ENCODE results near the gene KRTAP4-6. TPM values are rescaled to one million over a fixed set of nuclear protein-coding genes. Genes with fewer than 3 reads are reported as not detected.

The KRTAP4-6 gene
- total and polyA plus RNA-seq, 2 of the 13 experiments (the other 11 are each of a cell fraction or from before 2014, with no cell fraction given), result not detected

GRCh38 chr17:41144846-41145245 is 4.5 kb upstream of the KRTAP4-6 start:
- Histone ChIP-seq H3K9ac (ENCODE audit: insufficient read depth, low read depth, low read length) (no peak overlapping the region), H3K4me2 (ENCODE audit: low read depth, low read length) (no peak overlapping the region), H3K27me3 (ENCODE audit: control insufficient read depth in 1 of 2, insufficient read depth in 2 of 2, low read length in 2 of 2) (no peaks in the 10 kb centered on the region), H3K79me2 (ENCODE audit: insufficient read depth, low read length) (no peaks in the 10 kb centered on the region), H3K27ac (ENCODE audit: extremely low read length, insufficient read depth, low read length) (no peak overlapping the region), H3K36me3 (replicated peaks in 1 of 2; ENCODE audit: control insufficient read depth in 1 of 2, insufficient read depth in 2 of 2, low read length in 2 of 2) (no peaks in the 10 kb centered on the region), H3K4me1 (ENCODE audit: insufficient read depth, low read length) (no peaks in the 10 kb centered on the region), H3K9me3 (ENCODE audit: low read length) (peaks cover 40% of the 10 kb centered on the region), H4K20me1 (ENCODE audit: insufficient read depth, low read length) (no peaks in the 10 kb centered on the region), H2AFZ (ENCODE audit: low read length) (no peak overlapping the region), H3K4me3 (replicated peaks in 1 of 3; ENCODE audit: insufficient read depth in 1 of 3, low read depth in 2 of 3, low read length in 3 of 3) (no peak overlapping the region)
- no peak for FAIRE-seq
- intact Hi-C loops (cut with micrococcal nuclease; ENCODE audit: unreplicated experiment) (no loop called here), in situ Hi-C loops (cut with HindIII; ENCODE audit: extremely low pct_ligation_motif_present, low pct_unique_long_range_greater_than_20kb) (no loop called here)
- no peak for TF ChIP-seq TP53 (CRISPR knock-in tag; conservative IDR thresholded peaks at IDR 0.05)
- peak; percentile 20 for TF ChIP-seq HNRNPK (IDR thresholded peaks at IDR 0.05; ENCODE audit: low read depth, low read length, poor library complexity, severe bottlenecking)
- no peak for TF ChIP-seq STAT6 (CRISPR knock-in tag; IDR thresholded peaks at IDR 0.05; ENCODE audit: borderline replicate concordance)
- no peak for TF ChIP-seq MAFG (CRISPR knock-in tag; IDR thresholded peaks at IDR 0.05)
- no peak for TF ChIP-seq HDAC6 (IDR thresholded peaks at IDR 0.05; ENCODE audit: low read depth, low read length)
- TF ChIP-seq SPEN (CRISPR knock-in tag; IDR thresholded peaks at IDR 0.05; ENCODE audit: low read depth), result no peak
- no peak for TF ChIP-seq MEIS2 (CRISPR knock-in tag; IDR thresholded peaks at IDR 0.05)
- no peak for TF ChIP-seq ZNF343 (CRISPR knock-in tag; IDR thresholded peaks at IDR 0.05)
- TF ChIP-seq ZNF740 (CRISPR knock-in tag; IDR thresholded peaks at IDR 0.05), result no peak
- TF ChIP-seq HOXD1 (CRISPR knock-in tag; IDR thresholded peaks at IDR 0.05), result no peak
- TF ChIP-seq ZNF18 (CRISPR knock-in tag; IDR thresholded peaks at IDR 0.05; ENCODE audit: insufficient replicate concordance), result no peak
- TF ChIP-seq ZBTB49 (CRISPR knock-in tag; IDR thresholded peaks at IDR 0.05; ENCODE audit: borderline replicate concordance), result no peak
- TF ChIP-seq U2AF2 (IDR thresholded peaks at IDR 0.05; ENCODE audit: low read depth, low read length), result peak; percentile 81; the same call in 1 of the 2 replicates
- no peak for TF ChIP-seq JUN (CRISPR knock-in tag; IDR thresholded peaks at IDR 0.05)
- ChIA-PET CTCF (ENCODE audit: low intra/inter-chr PET ratio, low total read pairs) (no interaction called here), POLR2A (no interaction called here)
- ATAC-seq, result no peak
- no peak for DNase-seq (ENCODE audit: low spot score)
- 5% methylated on average over 1 of the region's 1 CpG for WGBS (ENCODE audit: low lambda C conversion rate)
- no TSS peak for BruUV-seq (replicated peaks)
